SK-N-MC (cell line): ENCODE data around the gene GJB5.
"Not testable (repeated sequence)": the region's sequence is repeated elsewhere in the genome, so short reads cannot be mapped to it uniquely, and the experiment has no call there.

Experiments used
- EZH2 ChIP-seq: fragments of 200-600 bp; sonication (generic); IDR thresholded peaks from one replicate; pipeline ENCODE4 v1.6.1; 2017; ENCODE audit warnings: antibody characterized with exemption
- FOXP2 ChIP-seq: optimal IDR thresholded peaks from 2 replicates; pipeline ENCODE3; 2011; ENCODE audit warnings: mild to moderate bottlenecking, moderate library complexity; ENCODE audit not compliant: insufficient read depth; ENCODE audit errors: extremely low read length, control extremely low read depth
- POLR2AphosphoS5 ChIP-seq: IDR thresholded peaks from 2 replicates; pipeline ENCODE4 v1.6.1; 2012; ENCODE audit warnings: mild to moderate bottlenecking, low read depth, low read length, borderline replicate concordance

DNA sequence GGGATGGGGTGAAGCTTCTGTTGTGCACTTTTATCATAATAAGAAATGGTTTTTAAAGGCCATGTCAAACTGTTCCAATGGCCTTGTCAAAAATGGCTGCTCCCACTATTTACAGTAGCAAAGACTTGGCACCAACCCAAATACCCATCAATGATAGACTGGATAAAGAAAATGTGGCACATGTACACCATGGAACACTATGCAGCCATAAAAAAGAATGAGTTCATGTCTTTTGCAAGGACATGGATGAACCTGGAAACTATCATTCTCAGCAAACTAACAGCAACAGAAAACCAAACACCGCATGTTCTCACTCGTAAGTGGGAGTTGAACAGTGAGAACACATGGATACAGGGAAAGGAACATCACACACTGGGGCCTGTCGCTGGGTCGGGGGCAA is 18.3 kb downstream of the GJB5 start:
- TF ChIP-seq EZH2, POLR2AphosphoS5, FOXP2: not testable (repeated sequence)
